ENCODE measurements around the gene CLTC. TPM values are rescaled to one million over a fixed set of nuclear protein-coding genes. Genes with fewer than 3 reads are reported as not detected.

Gene CLTC
- total RNA-seq, 2 experiments from 2014 or later = 123 to 227 TPM

DNA sequence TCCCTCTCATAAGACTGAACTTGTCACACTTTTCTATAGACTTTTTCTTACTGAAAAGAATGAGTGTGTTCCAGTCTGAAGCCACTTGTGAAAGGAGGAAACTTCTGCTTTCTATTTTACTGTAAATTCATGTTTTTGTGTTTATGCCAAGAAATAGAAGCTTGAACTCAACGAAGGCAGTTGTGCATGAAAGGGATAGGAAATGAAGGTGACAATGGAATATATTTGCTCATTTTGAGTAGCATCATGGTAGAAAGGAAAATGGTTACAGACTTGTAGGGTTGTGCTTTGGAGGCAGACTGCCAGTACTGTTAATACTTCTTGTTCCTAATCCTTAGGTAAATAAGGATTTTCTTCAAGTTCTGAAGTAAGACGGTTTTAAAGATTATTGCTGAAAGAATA is 8.1 kb downstream of the CLTC start:
- Histone ChIP-seq H3K27ac (ENCODE audit: low read depth, low read length, poor library complexity, severe bottlenecking) (peak overlapping the region; percentile 31), H4K20me1 (ENCODE audit: insufficient read depth, low read length) (peaks cover 45% of the 10 kb centered on the region), H3K36me3 (ENCODE audit: insufficient read depth, low read length) (peaks cover 87% of the 10 kb centered on the region), H3K4me2 (ENCODE audit: low read length) (peak overlapping the region; percentile 22), H2AFZ (ENCODE audit: low read length) (no peak overlapping the region), H3K4me3 (ENCODE audit: low read depth, low read length, poor library complexity, severe bottlenecking) (no peak overlapping the region), H3K4me1 (ENCODE audit: insufficient read depth, low read length, poor library complexity, severe bottlenecking) (peaks cover 53% of the 10 kb centered on the region), H3K79me2 (ENCODE audit: insufficient read depth, low read depth, low read length) (peaks cover 100% of the 10 kb centered on the region), H3K9me2 (ENCODE audit: insufficient read depth, low read length) (no peaks in the 10 kb centered on the region), H3K9me3 (ENCODE audit: low read length) (peaks cover 16% of the 10 kb centered on the region; the same call in 1 of the 2 replicates)
- ChIA-PET CTCF (ENCODE audit: unreplicated experiment) (no interaction called here), POLR2A (interaction anchor here (0.7 to 1.5 kb wide), 3 partner anchors 15 to 1099 kb away, joined by 4 to 5 read pairs (median 4); no protein-coding TSS in a partner anchor)
- intact Hi-C loops (cut with micrococcal nuclease; ENCODE audit: unreplicated experiment) = no loop called here
- no peak for TF ChIP-seq CTCF (conservative IDR thresholded peaks at IDR 0.05; ENCODE audit: low read length)
- no peak for TF ChIP-seq EZH2phosphoT487 (IDR thresholded peaks at IDR 0.05; ENCODE audit: borderline replicate concordance, low read depth, low read length)
- no TSS peak for BruUV-seq (replicated peaks)
- no peak for DNase-seq (ENCODE audit: low spot score)

DNA sequence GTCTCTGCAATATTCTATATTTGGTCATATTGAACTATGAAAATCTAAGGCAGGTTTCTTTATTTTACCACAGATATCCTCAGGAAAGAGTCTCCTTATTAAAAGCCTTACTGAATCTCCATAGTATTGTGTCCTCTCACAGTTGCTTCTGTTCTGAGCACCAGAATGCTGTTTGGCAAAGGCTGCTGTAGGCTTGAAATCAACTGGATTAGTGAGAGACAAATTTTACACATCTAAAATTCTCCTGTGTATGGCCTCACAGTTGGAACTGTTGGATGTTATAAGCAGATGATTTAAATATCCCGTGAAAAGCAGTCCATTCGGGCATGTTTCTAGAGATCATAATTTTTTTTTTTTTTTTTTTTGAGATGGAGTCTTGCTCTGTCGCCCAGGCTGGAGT is 9.5 kb downstream of the CLTC start:
- POLR2A ChIA-PET = no interaction called here
- CTCF ChIA-PET (ENCODE audit: unreplicated experiment) = no interaction called here

More for the DNA sequence above, 9.5 kb downstream of the CLTC start:
- H3K9me3 ChIP-seq (ENCODE audit: low read length) = peaks cover 16% of the 10 kb centered on the region; the same call in 1 of the 2 replicates
- H3K9me2 ChIP-seq (ENCODE audit: insufficient read depth, low read length) = no peaks in the 10 kb centered on the region
- intact Hi-C loops (cut with micrococcal nuclease; ENCODE audit: unreplicated experiment) = no loop called here
- H3K4me1 ChIP-seq (ENCODE audit: insufficient read depth, low read length, poor library complexity, severe bottlenecking) = peaks cover 53% of the 10 kb centered on the region
- no peak overlapping the region for H3K4me3 ChIP-seq (ENCODE audit: low read depth, low read length, poor library complexity, severe bottlenecking)
- DNase-seq (ENCODE audit: low spot score) = no peak
- H3K79me2 ChIP-seq (ENCODE audit: insufficient read depth, low read depth, low read length) = peaks cover 100% of the 10 kb centered on the region
- H2AFZ ChIP-seq (ENCODE audit: low read length) = no peak overlapping the region
- BruUV-seq (replicated peaks) = no TSS peak
- peaks cover 81% of the 10 kb centered on the region for H3K36me3 ChIP-seq (ENCODE audit: insufficient read depth, low read length)
- H3K4me2 ChIP-seq (ENCODE audit: low read length) = no peak overlapping the region
- TF ChIP-seq EZH2phosphoT487 (IDR thresholded peaks at IDR 0.05; ENCODE audit: borderline replicate concordance, low read depth, low read length) (no peak), CTCF (conservative IDR thresholded peaks at IDR 0.05; ENCODE audit: low read length) (no peak)
- H4K20me1 ChIP-seq (ENCODE audit: insufficient read depth, low read length) = peaks cover 36% of the 10 kb centered on the region
- H3K27ac ChIP-seq (ENCODE audit: low read depth, low read length, poor library complexity, severe bottlenecking) = no peak overlapping the region
